NCI-H187 (cell line): ENCODE measurements around the gene WFS1.
A peak's percentile ranks its signal among the peaks of the same experiment; 100 is the strongest.

ENCODE experiments used
- DNase-seq, 2 experiments: peaks; one replicate each; lab custom pipeline; 2025; lab: John Stamatoyannopoulos, UW

Gene WFS1

GRCh38 chr4:6269616-6270511, at the start of gene WFS1:
WFS1 (plus strand) TSS chr4:6269850; CDS start chr4:6277456, 7,606 bp downstream.
- DNase-seq: peak; percentile 96 to 98

- no peak for DNase-seq
Measured at GRCh38 chr4:6221301-6221850, 48.3 kb upstream of the WFS1 start.

GRCh38 chr4:6221851-6222760, 47.5 kb upstream of the WFS1 start:
- peak; percentile 55 to 65 for DNase-seq

- DNase-seq: peak; percentile 33 to 42
Measured at GRCh38 chr4:6222761-6223292, 46.8 kb upstream of the WFS1 start.

GRCh38 chr4:6224735-6225134, 44.9 kb upstream of the WFS1 start:
- no peak for DNase-seq

- no peak for DNase-seq
Measured at GRCh38 chr4:6225469-6225868, 44.2 kb upstream of the WFS1 start.

GRCh38 chr4:6226506-6226905, 43.1 kb upstream of the WFS1 start:
- no peak for DNase-seq

- DNase-seq: no peak
Measured at GRCh38 chr4:6227412-6228157, 42.1 kb upstream of the WFS1 start.

- DNase-seq: no peak
Measured at GRCh38 chr4:6228158-6229067, 41.2 kb upstream of the WFS1 start.

GRCh38 chr4:6229095-6229494, 40.6 kb upstream of the WFS1 start:
- no peak for DNase-seq

GRCh38 chr4:6229671-6230501, 39.8 kb upstream of the WFS1 start:
- no peak for DNase-seq

GRCh38 chr4:6230502-6230785, 39.2 kb upstream of the WFS1 start:
- DNase-seq: no peak

- no peak for DNase-seq
Measured at GRCh38 chr4:6230827-6231662, 38.6 kb upstream of the WFS1 start.

- no peak for DNase-seq
Measured at GRCh38 chr4:6231663-6232165, 37.9 kb upstream of the WFS1 start.

- DNase-seq: no peak
Measured at GRCh38 chr4:6232836-6233785, 36.5 kb upstream of the WFS1 start.

- no peak for DNase-seq
Measured at GRCh38 chr4:6233929-6234328, 35.7 kb upstream of the WFS1 start.

GRCh38 chr4:6235012-6235411, 34.6 kb upstream of the WFS1 start:
- DNase-seq: no peak
